Skin of body (tissue), 2 donors: ENCODE results near the gene NFE2. TPM values are rescaled to one million over a fixed set of nuclear protein-coding genes. Genes with fewer than 3 reads are reported as not detected.
A peak's percentile ranks its signal among the peaks of the same experiment; 100 is the strongest.

Source experiments
- DNase-seq: peaks from one replicate; lab custom pipeline; 2025; lab: John Stamatoyannopoulos, UW
- total RNA-seq: library from RNA; depleted of rRNA; stranded (reverse); fragments of >200 nt; gene quantifications from one replicate; pipeline ENCODE4 v1.2.3, GENCODE V29; 2014

The NFE2 gene
- total RNA-seq, 1 donor from 2014 or later, result 5.7 TPM

DNA sequence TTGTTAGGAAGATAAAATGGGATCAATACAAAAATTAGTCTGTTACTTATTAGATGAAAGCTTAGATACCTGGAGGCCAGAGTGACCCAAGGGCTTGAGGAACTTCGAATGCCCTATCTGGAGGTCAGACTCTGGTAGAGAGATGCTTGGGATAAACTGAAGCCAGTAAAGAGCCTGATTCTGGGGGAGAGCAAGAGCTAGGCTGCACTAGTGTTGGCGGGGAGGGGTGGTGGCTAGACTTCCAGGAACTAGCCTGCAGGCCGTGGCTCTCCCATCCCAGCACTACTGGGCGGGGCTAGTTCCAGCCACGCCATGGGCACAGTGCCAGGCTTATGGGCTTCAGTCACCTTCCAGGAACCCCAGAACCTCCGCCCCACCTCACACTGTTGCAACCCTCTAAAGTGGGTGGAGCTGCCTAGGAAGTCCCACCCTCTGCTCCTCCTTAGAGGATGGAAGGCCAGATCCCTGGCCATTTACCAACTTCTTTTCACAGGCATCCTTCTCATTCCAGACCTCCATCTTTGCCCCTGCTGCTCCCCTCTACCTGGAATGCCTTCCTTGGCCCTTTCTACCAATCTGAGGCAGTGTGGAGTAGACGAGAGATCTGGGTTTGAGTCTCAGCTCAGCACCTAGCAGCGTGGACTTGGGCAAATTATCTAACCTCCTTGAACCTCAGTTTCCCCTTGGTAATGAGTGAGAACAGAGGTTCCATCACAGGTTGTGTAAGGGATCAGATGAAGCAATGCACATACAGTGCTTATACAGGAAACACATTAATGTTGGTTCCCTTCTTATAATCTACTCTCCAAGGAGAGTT is 6.3 kb upstream of the NFE2 start:
- DNase-seq, result no peak

- DNase-seq, result no peak
Observed at GRCh38 chr12:54304187-54304810, 3.5 kb upstream of the NFE2 start.

DNA sequence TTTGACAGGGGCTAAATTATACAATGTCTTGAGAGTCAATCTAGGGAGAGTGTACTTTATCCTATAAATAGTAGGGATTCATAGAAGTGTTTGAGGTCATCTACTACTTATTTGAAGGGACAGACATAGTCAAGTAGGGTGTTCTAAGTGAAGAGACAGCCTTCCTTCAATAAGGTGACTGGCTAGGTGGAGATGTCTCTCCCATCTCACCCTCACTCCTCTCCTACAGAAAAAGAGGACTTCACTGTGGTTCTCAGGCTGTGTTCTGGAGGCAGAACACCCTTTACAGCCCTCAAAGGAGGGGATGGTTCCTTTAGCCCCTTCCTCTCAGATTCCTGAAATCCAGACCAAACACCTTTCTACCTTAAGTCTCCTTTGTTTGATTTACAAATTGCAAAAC is 2.8 kb upstream of the NFE2 start:
- DNase-seq, result no peak

GRCh38 chr12:54301428-54302048 is 723 bp upstream of the NFE2 start:
- no peak for DNase-seq

GRCh38 chr12:54300225-54300731 is 537 bp downstream of the NFE2 start:
- DNase-seq, result no peak

DNA sequence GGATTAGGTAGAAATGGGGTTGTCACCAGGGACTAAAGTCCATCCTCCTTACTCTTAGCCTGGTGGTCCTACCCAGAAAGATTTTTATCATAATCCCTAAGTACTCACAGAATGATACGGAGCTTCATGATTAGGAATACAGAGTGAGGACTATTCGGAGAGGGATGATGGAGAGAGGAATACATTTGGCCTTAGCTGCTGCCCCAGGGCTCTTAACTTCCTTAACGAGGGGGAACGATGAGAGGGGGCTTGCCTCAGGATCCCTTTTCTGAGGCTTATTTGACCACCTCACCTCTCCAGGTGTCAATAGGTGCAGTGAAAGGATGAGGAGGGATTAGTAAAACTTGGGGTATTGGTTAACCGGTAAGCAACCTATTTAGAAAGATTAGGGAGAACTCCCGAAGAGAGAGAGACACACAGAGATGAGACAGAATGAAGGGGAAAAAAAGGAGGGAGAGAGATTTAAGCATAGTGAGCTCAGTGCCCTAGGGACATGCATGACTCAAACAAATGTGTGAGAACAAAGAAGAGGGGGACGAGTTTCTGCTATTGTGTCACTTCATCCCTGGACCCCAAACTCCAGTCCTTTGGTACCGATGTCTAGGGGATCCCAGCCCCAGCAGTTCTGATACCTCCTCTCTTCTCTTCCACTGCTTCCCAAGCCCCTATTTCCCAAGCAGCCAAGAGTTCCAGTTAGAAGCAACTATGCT is 1.1 kb downstream of the NFE2 start:
- no peak for DNase-seq

- DNase-seq, result no peak
Observed at GRCh38 chr12:54298904-54299303, 1.9 kb downstream of the NFE2 start.

GRCh38 chr12:54296393-54297099 is 4.3 kb downstream of the NFE2 start:
- no peak for DNase-seq

GRCh38 chr12:54294953-54295566 is 5.8 kb downstream of the NFE2 start:
- DNase-seq, result no peak

DNA sequence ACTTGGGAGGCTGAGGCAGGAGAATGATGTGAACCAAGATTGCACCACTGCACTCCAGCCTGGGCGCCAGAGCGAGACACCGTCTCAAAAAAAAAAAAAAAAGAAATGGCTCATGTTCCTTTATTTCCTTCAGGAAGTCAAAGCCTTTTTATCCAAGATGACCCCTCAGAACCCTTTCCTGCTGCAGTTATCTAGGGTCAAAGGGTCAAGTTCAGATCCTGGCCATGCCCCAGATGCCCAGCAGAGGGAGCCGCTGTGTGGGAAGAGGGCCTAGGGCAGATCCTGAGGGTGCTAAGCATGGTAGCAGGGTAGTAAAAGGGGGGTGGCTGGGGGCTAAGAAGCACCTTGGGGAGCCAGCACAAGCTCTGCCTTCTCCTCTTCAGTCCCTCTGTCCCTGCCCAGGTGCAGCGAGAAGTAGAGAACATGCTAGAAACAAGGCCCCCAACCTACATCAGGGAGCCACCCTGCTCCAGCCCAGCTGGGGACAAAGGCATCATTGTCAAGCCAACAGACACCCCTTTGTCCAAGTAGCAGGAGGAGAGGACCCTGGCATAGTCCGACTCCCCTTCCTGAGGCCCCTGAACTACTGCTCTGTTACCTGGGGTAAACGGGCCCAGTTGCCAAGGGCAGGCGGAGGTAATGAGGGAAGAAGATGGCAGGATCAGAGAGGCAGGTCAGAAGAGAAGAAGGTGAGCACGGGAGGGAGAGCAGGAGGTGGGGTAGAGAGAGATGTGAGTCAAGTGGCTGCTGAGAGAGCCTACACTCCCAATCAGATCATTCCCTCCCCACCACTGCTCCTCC is 6.5 kb downstream of the NFE2 start:
- DNase-seq, result no peak

DNA sequence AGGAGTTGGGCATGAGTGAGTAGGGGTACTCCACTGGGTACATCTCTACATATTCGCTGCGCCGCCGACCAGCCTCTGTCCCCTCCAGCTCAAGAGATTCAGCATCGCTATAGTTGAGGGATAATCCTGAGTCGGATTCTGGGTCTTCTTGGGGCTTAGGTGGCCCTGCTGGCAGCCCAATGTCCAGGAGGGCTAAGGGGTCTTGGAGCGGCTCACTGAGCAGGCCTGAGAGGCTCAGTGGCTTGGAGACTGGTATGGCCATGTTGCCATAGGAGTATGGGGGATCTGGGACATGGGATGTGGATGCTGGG is 7.9 kb downstream of the NFE2 start:
- no peak for DNase-seq

DNA sequence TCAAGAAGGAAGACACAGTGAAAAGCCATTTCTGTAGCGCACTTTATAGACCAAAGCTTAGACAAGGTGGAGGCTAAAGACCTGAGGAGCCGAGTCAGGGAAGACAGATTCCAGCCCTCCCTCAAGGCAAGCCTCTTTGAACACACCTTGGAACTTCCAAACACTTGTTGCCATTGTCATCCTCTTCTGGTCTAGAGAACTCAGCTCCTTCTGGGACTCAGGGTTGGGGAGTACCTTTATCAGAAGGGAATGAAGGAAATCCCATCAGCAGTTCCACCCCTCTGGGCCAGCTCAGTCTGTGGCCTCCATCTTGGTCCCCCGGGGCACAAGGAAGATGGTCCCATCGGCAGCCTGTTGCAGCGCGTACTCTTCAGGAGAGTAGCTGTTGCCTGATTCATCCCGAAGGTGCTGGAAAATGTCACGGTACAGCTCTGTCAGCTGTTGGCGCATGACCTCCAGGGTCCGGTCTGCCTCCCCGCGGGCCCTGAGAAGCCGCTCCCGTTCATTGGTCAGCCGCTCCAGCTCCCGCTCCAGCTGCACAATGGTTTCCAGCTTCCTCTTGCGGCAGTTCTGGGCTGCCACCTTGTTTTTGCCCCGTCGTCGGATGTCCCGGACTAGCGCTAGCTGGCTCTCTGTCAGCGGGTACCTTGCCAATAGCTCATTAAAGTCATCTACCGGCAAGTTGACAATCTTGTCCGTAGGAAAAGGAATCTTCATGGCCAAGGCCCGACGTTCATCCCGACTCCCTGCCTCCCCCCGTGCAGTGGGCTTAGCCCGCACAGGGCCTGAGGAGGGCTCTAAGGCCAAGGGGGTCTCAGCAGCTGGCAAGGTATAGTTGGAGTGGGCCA is 8.5 kb downstream of the NFE2 start:
- DNase-seq, result no peak

- DNase-seq, result no peak
Observed at GRCh38 chr12:54287261-54288157, 13.3 kb downstream of the NFE2 start.

GRCh38 chr12:54286042-54287030 is 14.5 kb downstream of the NFE2 start:
- peak; percentile 16 for DNase-seq

DNA sequence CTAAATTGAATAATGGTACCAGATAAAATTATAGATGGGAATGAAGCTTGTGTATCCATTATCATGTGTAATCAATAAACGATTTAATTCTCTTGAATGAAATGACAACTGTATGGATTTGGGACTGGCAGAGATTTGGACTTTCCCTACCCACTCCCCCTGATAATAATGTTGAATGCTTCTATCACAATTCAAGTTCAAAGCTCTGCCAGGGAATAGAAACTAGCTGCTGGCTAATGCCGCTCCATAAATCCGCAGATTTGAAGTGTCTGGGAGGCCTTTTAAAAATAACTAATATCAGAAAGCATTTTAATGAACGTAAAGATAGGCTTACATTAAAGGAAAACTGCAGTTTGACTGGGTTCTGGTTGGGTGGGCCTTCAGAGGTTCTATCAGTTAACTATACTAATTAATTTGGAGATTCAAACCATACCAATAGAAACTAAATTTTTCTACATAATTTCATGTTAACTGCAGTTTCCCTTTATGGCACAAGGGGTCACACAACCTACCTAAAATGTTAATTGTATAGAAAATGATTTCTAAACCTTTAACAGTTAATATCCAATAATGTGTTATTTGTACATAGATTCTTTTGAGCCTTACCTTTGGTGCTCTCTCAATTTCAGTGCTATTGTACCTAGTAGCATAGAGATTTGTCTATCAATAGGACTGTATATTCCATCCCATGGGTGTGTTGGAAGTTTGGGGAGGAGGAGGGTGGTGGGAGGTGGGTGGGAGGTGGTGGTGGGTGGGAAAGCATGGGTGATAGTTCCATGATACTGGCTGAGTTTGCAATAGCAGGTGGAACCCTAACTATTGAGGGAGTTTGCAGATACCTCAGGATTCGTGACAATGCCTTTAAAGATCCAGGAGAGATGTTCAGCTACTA is 15.4 kb downstream of the NFE2 start:
- DNase-seq, result no peak
